Vagina (tissue), 2 donors: Measurements from ENCODE around the gene FGF21.

Experiments
- POLR2A ChIP-seq, 2 donors: fragments of 450-650 bp; IDR thresholded peaks; one replicate each; pipeline ENCODE4 v1.6.1; 2017; ENCODE audit warnings: antibody characterized with exemption in 2 of 2, mild to moderate bottlenecking in 2 of 2, moderate library complexity in 2 of 2
- POLR2AphosphoS5 ChIP-seq, 2 donors: sonication (generic); formaldehyde crosslinking; IDR thresholded peaks; one replicate each; pipeline ENCODE4 v1.9.0; 2017; ENCODE audit warnings: antibody characterized with exemption in 2 of 2, mild to moderate bottlenecking in 2 of 2, low read depth in 1 of 2; ENCODE audit not compliant: insufficient read depth in 1 of 2
- TF ChIP-seq, protein P1 (sequence below), 3 experiments: fragments of 450-650 bp in 2 of 3; fragments of 200-600 bp in 1 of 3; sonication (generic) in 1 of 3; IDR thresholded peaks; one replicate each; pipeline ENCODE4 v1.5.1; 2017 to 2019; ENCODE audit warnings: antibody characterized with exemption in 3 of 3, mild to moderate bottlenecking in 2 of 3, moderate library complexity in 2 of 3

DNA sequence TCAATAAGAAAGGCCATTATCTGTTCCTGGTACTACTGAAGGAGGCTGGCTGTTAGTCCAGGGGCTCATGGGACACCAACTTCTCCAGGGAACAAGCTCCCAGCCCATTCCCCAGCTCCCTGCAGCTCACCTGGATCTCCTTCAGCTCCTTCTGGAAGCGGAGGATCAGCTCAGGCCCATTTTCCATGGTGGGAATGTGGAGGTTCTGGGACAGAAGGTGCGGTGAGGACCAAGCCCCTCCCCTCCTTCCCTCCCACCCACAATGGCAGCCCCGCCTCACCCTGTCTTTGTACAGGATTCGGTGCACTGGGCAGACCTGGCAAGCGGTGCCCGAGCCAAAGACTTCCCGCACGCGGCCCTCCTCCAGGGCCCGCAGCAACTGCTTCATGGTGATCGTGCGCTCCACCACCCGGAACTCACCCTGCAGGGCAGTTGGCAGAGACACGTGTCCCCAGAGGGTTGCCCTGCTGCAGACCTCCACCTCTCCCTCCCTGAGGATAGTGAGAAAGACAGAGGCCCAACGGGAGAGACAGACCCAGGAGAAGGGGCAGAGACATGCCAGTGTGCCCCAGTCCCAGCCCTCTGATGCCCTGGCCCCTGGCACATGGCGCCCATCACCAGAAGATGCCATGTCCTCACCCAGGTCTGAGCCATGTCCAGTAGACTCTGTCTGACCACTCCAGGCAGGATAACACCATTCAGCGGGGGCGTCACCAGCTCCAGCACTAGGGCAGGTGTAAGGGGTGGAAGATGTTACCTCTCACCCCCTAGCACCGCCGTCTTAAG is 41.2 kb downstream of the FGF21 start:
- TF ChIP-seq, protein P1, sequence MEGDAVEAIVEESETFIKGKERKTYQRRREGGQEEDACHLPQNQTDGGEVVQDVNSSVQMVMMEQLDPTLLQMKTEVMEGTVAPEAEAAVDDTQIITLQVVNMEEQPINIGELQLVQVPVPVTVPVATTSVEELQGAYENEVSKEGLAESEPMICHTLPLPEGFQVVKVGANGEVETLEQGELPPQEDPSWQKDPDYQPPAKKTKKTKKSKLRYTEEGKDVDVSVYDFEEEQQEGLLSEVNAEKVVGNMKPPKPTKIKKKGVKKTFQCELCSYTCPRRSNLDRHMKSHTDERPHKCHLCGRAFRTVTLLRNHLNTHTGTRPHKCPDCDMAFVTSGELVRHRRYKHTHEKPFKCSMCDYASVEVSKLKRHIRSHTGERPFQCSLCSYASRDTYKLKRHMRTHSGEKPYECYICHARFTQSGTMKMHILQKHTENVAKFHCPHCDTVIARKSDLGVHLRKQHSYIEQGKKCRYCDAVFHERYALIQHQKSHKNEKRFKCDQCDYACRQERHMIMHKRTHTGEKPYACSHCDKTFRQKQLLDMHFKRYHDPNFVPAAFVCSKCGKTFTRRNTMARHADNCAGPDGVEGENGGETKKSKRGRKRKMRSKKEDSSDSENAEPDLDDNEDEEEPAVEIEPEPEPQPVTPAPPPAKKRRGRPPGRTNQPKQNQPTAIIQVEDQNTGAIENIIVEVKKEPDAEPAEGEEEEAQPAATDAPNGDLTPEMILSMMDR (IDR thresholded peaks at IDR 0.05), result no peak
- TF ChIP-seq POLR2AphosphoS5 (IDR thresholded peaks at IDR 0.05; ENCODE audit: insufficient read depth in 1 of 2, low read depth in 1 of 2) (no peak), POLR2A (IDR thresholded peaks at IDR 0.05) (no peak)
